CD14-positive monocyte (primary cell): Measurements from ENCODE around the gene CCDC116. TPM values are rescaled to one million over a fixed set of nuclear protein-coding genes. Genes with fewer than 3 reads are reported as not detected.
"Not testable (repeated sequence)": the region's sequence is repeated elsewhere in the genome, so short reads cannot be mapped to it uniquely, and the experiment has no call there.

ENCODE experiments used
- DNase-seq, 3 donors: peaks; one replicate each; pipeline ENCODE4 v3.0.0-alpha.2; 2011 to 2022
- H2AFZ ChIP-seq: 2 replicates; pipeline ENCODE4 v1.6.0; 2012; ENCODE audit warnings: mild to moderate bottlenecking, low read depth, low read length, inconsistent platforms; ENCODE audit not compliant: insufficient read depth, poor library complexity, severe bottlenecking
- H3K27ac ChIP-seq, 2 donors: 1 replicate in 1 of 2; 2 replicates in 1 of 2; pipeline ENCODE4 v1.5.1; 2012 to 2013; ENCODE audit warnings: low read length in 2 of 2, control low read depth in 1 of 2, inconsistent platforms in 1 of 2, low read depth in 1 of 2, mild to moderate bottlenecking in 1 of 2
- H3K27me3 ChIP-seq, 2 donors: one replicate each; pipeline versions ENCODE4 v1.6.0 to v1.6.1; 2011 to 2013; ENCODE audit warnings: low read length in 2 of 2; ENCODE audit not compliant: control insufficient read depth in 2 of 2, insufficient read depth in 2 of 2
- H3K36me3 ChIP-seq, 2 donors: replicated peaks in 1 of 2; 1 replicate in 1 of 2; 2 replicates in 1 of 2; pipeline versions ENCODE4 v1.5.1 to v1.6.1; 2012 to 2013; ENCODE audit warnings: low read length in 2 of 2, control low read depth in 1 of 2, inconsistent platforms in 1 of 2, mild to moderate bottlenecking in 1 of 2; ENCODE audit not compliant: insufficient read depth in 2 of 2, control insufficient read depth in 1 of 2
- H3K4me1 ChIP-seq, 2 donors: 1 replicate in 1 of 2; 2 replicates in 1 of 2; pipeline versions ENCODE4 v1.5.1 to v1.6.1; 2012 to 2013; ENCODE audit warnings: low read length in 2 of 2, control low read depth in 1 of 2, inconsistent platforms in 1 of 2, mild to moderate bottlenecking in 1 of 2, moderate library complexity in 1 of 2; ENCODE audit not compliant: insufficient read depth in 2 of 2, control insufficient read depth in 1 of 2
- H3K4me2 ChIP-seq: replicated peaks from 2 replicates; pipeline ENCODE3; 2012; ENCODE audit warnings: low read length, moderate library complexity, mild to moderate bottlenecking; ENCODE audit not compliant: poor library complexity, severe bottlenecking; ENCODE audit errors: extremely low read depth
- H3K4me3 ChIP-seq, 3 experiments: fragments of 200-600 bp in 1 of 3; sonication (generic) in 1 of 3; replicated peaks in 1 of 3; 1 replicate in 2 of 3; 2 replicates in 1 of 3; pipeline ENCODE4 v1.5.1; 2011 to 2013; ENCODE audit warnings: low read length in 3 of 3, mild to moderate bottlenecking in 3 of 3, control low read depth in 2 of 3, low read depth in 2 of 3, inconsistent platforms in 1 of 3, moderate library complexity in 1 of 3
- H3K79me2 ChIP-seq: 2 replicates; pipeline ENCODE4 v1.6.0; 2012; ENCODE audit warnings: mild to moderate bottlenecking, control low read depth, inconsistent platforms, low read length, moderate library complexity; ENCODE audit not compliant: insufficient read depth
- H3K9ac ChIP-seq: 2 replicates; pipeline ENCODE4 v1.6.0; 2017; ENCODE audit warnings: low read length, mild to moderate bottlenecking; ENCODE audit not compliant: insufficient read depth, poor library complexity, severe bottlenecking
- H3K9me3 ChIP-seq, 2 donors: replicated peaks in 1 of 2; 1 replicate in 1 of 2; 2 replicates in 1 of 2; pipeline versions ENCODE4 v1.5.1 to v1.6.1; 2012 to 2013; ENCODE audit warnings: low read length in 2 of 2, control low read depth in 1 of 2; ENCODE audit not compliant: control insufficient read depth in 1 of 2, insufficient read depth in 1 of 2
- H4K20me1 ChIP-seq: 2 replicates; pipeline ENCODE4 v1.6.0; 2012; ENCODE audit warnings: mild to moderate bottlenecking, low read length, control low read depth, moderate library complexity; ENCODE audit not compliant: insufficient read depth
- H3K27ac Mint-ChIP-seq, 7 donors: one replicate each; pipeline ENCODE4 v1.8.0; 2020; ENCODE audit warnings: mild to moderate bottlenecking in 7 of 7, mixed read lengths in 7 of 7, moderate library complexity in 6 of 7, inconsistent platforms in 2 of 7
- H3K27me3 Mint-ChIP-seq, 3 donors: one replicate each; pipeline ENCODE4 v1.8.0; 2021 to 2022; ENCODE audit warnings: low read depth in 3 of 3, mild to moderate bottlenecking in 3 of 3, mixed read lengths in 3 of 3, moderate library complexity in 3 of 3, inconsistent platforms in 1 of 3
- H3K36me3 Mint-ChIP-seq, 2 donors: one replicate each; pipeline ENCODE4 v1.8.0; 2020; ENCODE audit warnings: mixed read lengths in 2 of 2, inconsistent platforms in 1 of 2, mild to moderate bottlenecking in 1 of 2
- H3K4me1 Mint-ChIP-seq: one replicate; pipeline ENCODE4 v1.8.0; 2020; ENCODE audit warnings: mild to moderate bottlenecking, mixed read lengths
- H3K4me3 Mint-ChIP-seq, 2 donors: one replicate each; pipeline ENCODE4 v1.8.0; 2020; ENCODE audit warnings: mild to moderate bottlenecking in 2 of 2, mixed read lengths in 2 of 2, moderate library complexity in 1 of 2
- H3K9me3 Mint-ChIP-seq, 7 donors: one replicate each; pipeline ENCODE4 v1.8.0; 2020 to 2022; ENCODE audit warnings: mixed read lengths in 7 of 7, mild to moderate bottlenecking in 6 of 7, moderate library complexity in 6 of 7, inconsistent platforms in 2 of 7
- CTCF ChIP-seq: fragments of 200-600 bp; IDR thresholded peaks from one replicate; pipeline ENCODE4 v1.8.0; 2022; ENCODE audit warnings: antibody characterized with exemption, mild to moderate bottlenecking
- WGBS: methylation state at CpG from one replicate; pipeline ENCODE4 v1.1.5; 2013; ENCODE audit warnings: missing lambda C conversion rate; ENCODE audit not compliant: insufficient coverage; 5-methylcytosine and 5-hydroxymethylcytosine counted together
- intact Hi-C, 2 donors: fragments of 100-400 bp; cut with micrococcal nuclease; formaldehyde crosslinking; loops; one replicate each; pipeline versions ENCODE4 v1.15.0 to v1.15.1; 2023
- polyA plus RNA-seq, 3 donors: library from polyadenylated mRNA; depleted of rRNA in 1 of 3; unstranded in 2 of 3; stranded (reverse) in 1 of 3; fragments of 300-500 nt in 2 of 3; fragments of >200 nt in 1 of 3; fragmentation: Illumina TruSeq in 2 of 3; gene quantifications; 1 replicate in 2 of 3; 2 replicates in 1 of 3; pipeline ENCODE4 v1.2.3, GENCODE V29; 2012 to 2021

The CCDC116 gene
- polyA plus RNA-seq, 3 donors, result 0.21 TPM; not detected in 2

- Histone ChIP-seq H4K20me1 (no peaks in the 10 kb centered on the region), H3K9ac (no peak overlapping the region), H3K4me3 (no peak overlapping the region), H3K4me2 (no peak overlapping the region), H3K27ac (no peak overlapping the region), H3K36me3 (no peaks in the 10 kb centered on the region), H2AFZ (no peak overlapping the region), H3K79me2 (no peaks in the 10 kb centered on the region), H3K9me3 (peaks cover 0 to 6% of the 10 kb centered on the region in 2 donors), H3K27me3 (no peaks in the 10 kb centered on the region), H3K4me1 (peaks cover 10 to 13% of the 10 kb centered on the region in 2 donors)
- H3K36me3 Mint-ChIP-seq, result no peaks in the 10 kb centered on the region
- no peak for DNase-seq
- intact Hi-C loops, result no loop called here
- 92% methylated on average over 17 of the region's 17 CpGs for WGBS
- H3K27ac Mint-ChIP-seq, result no peak overlapping the region
- H3K4me3 Mint-ChIP-seq, result no peak overlapping the region
- H3K4me1 Mint-ChIP-seq, result peaks cover 12% of the 10 kb centered on the region
- TF ChIP-seq CTCF, result no peak
- H3K27me3 Mint-ChIP-seq, result peaks cover 1 to 4% (median 2%) of the 10 kb centered on the region in 3 donors
- peaks cover 0 to 8% (median 3%) of the 10 kb centered on the region in 7 donors for H3K9me3 Mint-ChIP-seq
Observed at GRCh38 chr22:21636629-21637218, 4.2 kb downstream of the CCDC116 start.

GRCh38 chr22:21637450-21637849, 4.9 kb downstream of the CCDC116 start:
- H3K79me2 ChIP-seq, H3K4me2 ChIP-seq, H3K36me3 Mint-ChIP-seq, H3K4me3 Mint-ChIP-seq, H3K27ac ChIP-seq, H4K20me1 ChIP-seq, H3K4me3 ChIP-seq, H2AFZ ChIP-seq, intact Hi-C loops, H3K9ac ChIP-seq, H3K36me3 ChIP-seq, H3K9me3 ChIP-seq, H3K9me3 Mint-ChIP-seq, H3K27me3 Mint-ChIP-seq, H3K27me3 ChIP-seq, DNase-seq: not testable (repeated sequence)
- Mint-ChIP-seq H3K4me1 (peaks cover 16% of the 10 kb centered on the region), H3K27ac (peak overlapping the region in 1 of 7 donors; percentile 45)
- 71% methylated on average over 2 of the region's 2 CpGs for WGBS
- peaks cover 13 to 20% of the 10 kb centered on the region in 2 donors for H3K4me1 ChIP-seq
